Measurements from ENCODE around the gene C10orf90.

The C10orf90 gene

GRCh38 chr10:126527645-126528314 lies 142.7 kb downstream of the C10orf90 start:
- Histone ChIP-seq H4K20me1 (ENCODE audit: low read depth, low read length) (no peaks in the 10 kb centered on the region), H3K36me3 (ENCODE audit: low read length) (no peaks in the 10 kb centered on the region), H3K9ac (ENCODE audit: low read length) (no peak overlapping the region), H3K4me2 (ENCODE audit: low read depth, low read length, poor library complexity, severe bottlenecking) (no peak overlapping the region), H3F3A (ENCODE audit: insufficient read depth) (no peaks in the 10 kb centered on the region), H3K27ac (ENCODE audit: low read depth, low read length) (no peak overlapping the region), H3K79me2 (ENCODE audit: insufficient read depth, low read length) (no peaks in the 10 kb centered on the region), H3K4me3 (ENCODE audit: insufficient read depth, low read length, poor library complexity, severe bottlenecking) (no peak overlapping the region), H3K27me3 (ENCODE audit: low read length) (no peaks in the 10 kb centered on the region), H3K9me3 (ENCODE audit: insufficient read depth, low read length) (no peaks in the 10 kb centered on the region), H2AFZ (ENCODE audit: low read depth, low read length, severe bottlenecking) (no peak overlapping the region), H3K9me2 (replicated peaks; ENCODE audit: insufficient read depth, low read length) (no peaks in the 10 kb centered on the region)
- TF ChIP-seq, protein P1, sequence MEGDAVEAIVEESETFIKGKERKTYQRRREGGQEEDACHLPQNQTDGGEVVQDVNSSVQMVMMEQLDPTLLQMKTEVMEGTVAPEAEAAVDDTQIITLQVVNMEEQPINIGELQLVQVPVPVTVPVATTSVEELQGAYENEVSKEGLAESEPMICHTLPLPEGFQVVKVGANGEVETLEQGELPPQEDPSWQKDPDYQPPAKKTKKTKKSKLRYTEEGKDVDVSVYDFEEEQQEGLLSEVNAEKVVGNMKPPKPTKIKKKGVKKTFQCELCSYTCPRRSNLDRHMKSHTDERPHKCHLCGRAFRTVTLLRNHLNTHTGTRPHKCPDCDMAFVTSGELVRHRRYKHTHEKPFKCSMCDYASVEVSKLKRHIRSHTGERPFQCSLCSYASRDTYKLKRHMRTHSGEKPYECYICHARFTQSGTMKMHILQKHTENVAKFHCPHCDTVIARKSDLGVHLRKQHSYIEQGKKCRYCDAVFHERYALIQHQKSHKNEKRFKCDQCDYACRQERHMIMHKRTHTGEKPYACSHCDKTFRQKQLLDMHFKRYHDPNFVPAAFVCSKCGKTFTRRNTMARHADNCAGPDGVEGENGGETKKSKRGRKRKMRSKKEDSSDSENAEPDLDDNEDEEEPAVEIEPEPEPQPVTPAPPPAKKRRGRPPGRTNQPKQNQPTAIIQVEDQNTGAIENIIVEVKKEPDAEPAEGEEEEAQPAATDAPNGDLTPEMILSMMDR (IDR thresholded peaks at IDR 0.05; ENCODE audit: insufficient read depth, low read length, poor library complexity, severe bottlenecking) = no peak
- no peak for TF ChIP-seq EZH2phosphoT487 (conservative IDR thresholded peaks at IDR 0.05; ENCODE audit: low read length)

DNA sequence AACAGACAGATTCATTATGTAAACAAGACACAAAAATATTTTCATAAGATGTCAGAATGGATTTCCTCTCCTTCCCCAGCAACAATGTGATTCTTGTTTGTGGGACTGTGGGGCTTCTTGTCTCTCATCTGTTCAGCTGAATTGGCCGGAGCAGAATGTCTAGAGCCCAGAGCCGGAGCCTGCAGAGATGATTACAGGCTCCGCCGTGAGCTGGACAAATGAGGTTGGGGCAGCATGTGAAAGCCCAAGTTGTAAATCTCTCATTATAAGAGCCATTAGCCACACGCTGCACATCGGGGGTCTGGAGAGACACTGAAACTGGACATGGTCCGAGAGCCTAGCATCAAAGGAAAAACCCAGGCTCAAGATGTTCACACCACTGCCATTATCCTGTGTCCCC lies 145.2 kb downstream of the C10orf90 start:
- H4K20me1 ChIP-seq (ENCODE audit: low read depth, low read length) = no peaks in the 10 kb centered on the region

GRCh38 chr10:126524526-126524925 lies 146.0 kb downstream of the C10orf90 start:
- H4K20me1 ChIP-seq (ENCODE audit: low read depth, low read length) = no peaks in the 10 kb centered on the region
- no peaks in the 10 kb centered on the region for H3F3A ChIP-seq (ENCODE audit: insufficient read depth)
- no peaks in the 10 kb centered on the region for H3K79me2 ChIP-seq (ENCODE audit: insufficient read depth, low read length)
- H3K36me3 ChIP-seq (ENCODE audit: low read length) = no peaks in the 10 kb centered on the region
- TF ChIP-seq, protein P1 (IDR thresholded peaks at IDR 0.05; ENCODE audit: insufficient read depth, low read length, poor library complexity, severe bottlenecking) = no peak
- TF ChIP-seq EZH2phosphoT487 (conservative IDR thresholded peaks at IDR 0.05; ENCODE audit: low read length) = no peak
- no peaks in the 10 kb centered on the region for H3K9me3 ChIP-seq (ENCODE audit: insufficient read depth, low read length)
- H3K9me2 ChIP-seq (replicated peaks; ENCODE audit: insufficient read depth, low read length) = no peaks in the 10 kb centered on the region
- no peaks in the 10 kb centered on the region for H3K27me3 ChIP-seq (ENCODE audit: low read length)
- H3K4me2 ChIP-seq (ENCODE audit: low read depth, low read length, poor library complexity, severe bottlenecking) = no peak overlapping the region
- no peak overlapping the region for H3K4me3 ChIP-seq (ENCODE audit: insufficient read depth, low read length, poor library complexity, severe bottlenecking)
- no peak overlapping the region for H3K27ac ChIP-seq (ENCODE audit: low read depth, low read length)
- no peak overlapping the region for H2AFZ ChIP-seq (ENCODE audit: low read depth, low read length, severe bottlenecking)
- no peak overlapping the region for H3K9ac ChIP-seq (ENCODE audit: low read length)

More for the DNA sequence above, 145.2 kb downstream of the C10orf90 start:
- H3K36me3 ChIP-seq (ENCODE audit: low read length) = no peaks in the 10 kb centered on the region
- H3F3A ChIP-seq (ENCODE audit: insufficient read depth) = no peaks in the 10 kb centered on the region
- TF ChIP-seq EZH2phosphoT487 (conservative IDR thresholded peaks at IDR 0.05; ENCODE audit: low read length) = no peak
- TF ChIP-seq, protein P1 (IDR thresholded peaks at IDR 0.05; ENCODE audit: insufficient read depth, low read length, poor library complexity, severe bottlenecking) = no peak
- no peaks in the 10 kb centered on the region for H3K79me2 ChIP-seq (ENCODE audit: insufficient read depth, low read length)
- no peak overlapping the region for H2AFZ ChIP-seq (ENCODE audit: low read depth, low read length, severe bottlenecking)
- H3K27me3 ChIP-seq (ENCODE audit: low read length) = no peaks in the 10 kb centered on the region
- no peaks in the 10 kb centered on the region for H3K9me3 ChIP-seq (ENCODE audit: insufficient read depth, low read length)
- no peak overlapping the region for H3K4me3 ChIP-seq (ENCODE audit: insufficient read depth, low read length, poor library complexity, severe bottlenecking)
- no peaks in the 10 kb centered on the region for H3K9me2 ChIP-seq (replicated peaks; ENCODE audit: insufficient read depth, low read length)
- no peak overlapping the region for H3K9ac ChIP-seq (ENCODE audit: low read length)
- H3K27ac ChIP-seq (ENCODE audit: low read depth, low read length) = no peak overlapping the region
- no peak overlapping the region for H3K4me2 ChIP-seq (ENCODE audit: low read depth, low read length, poor library complexity, severe bottlenecking)

Measured in SU-DHL-6 (cell line).